ENCODE measurements around the gene LHFPL3.
"Not testable (repeated sequence)": the region's sequence is repeated elsewhere in the genome, so short reads cannot be mapped to it uniquely, and the experiment has no call there.

Gene LHFPL3

DNA sequence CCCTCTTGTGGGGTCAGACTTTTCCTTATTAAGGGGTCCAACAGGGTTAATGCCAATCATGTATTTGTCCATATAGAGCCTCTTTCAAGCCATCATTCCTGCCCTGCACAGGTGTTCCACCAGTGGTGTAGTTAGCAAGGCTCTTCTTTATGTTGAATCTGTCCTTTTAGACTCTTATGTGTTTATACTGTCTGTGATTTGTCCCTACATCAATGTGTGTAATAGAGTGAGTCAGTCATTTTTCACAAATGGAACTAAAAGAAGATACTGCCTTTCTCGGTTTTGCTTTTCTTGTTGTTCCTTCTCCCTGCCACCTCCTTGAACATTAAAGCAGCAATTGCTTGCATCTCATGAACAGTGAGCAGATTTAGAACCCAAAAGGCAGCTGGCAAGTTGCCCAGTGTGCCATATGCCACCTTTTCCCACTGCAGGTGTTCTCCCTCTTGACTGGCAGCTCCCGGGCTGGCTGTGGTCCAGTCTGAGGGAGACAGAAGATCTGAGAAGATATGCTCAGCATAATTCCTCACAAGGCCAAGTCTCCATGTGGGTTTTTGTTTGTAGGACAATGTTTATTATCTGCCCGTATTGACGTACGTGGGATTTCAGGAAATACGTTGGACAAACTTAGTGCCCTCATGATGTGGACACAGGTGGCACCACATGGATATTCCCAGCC is 154.1 kb downstream of the LHFPL3 start:
- DNase-seq (ENCODE audit: low spot score), result no peak

DNA sequence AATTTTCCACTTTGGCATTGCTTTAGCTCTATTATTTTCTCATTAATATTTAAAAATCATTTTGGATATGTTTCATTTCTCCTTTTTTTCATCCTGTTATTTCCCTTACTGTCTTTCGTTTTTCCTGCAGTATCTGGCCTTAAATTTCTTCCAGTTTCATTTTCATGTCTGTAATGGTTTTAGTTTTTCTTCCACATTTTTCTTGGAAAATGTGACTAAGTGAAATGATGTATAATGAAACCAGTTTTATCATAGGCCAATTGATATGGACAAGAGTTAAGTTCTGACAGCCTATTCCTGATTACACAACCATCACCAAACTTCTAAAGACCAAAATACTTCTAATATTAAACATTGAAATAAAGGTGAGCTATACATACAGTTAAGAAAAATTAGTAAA is 158.5 kb downstream of the LHFPL3 start:
- DNase-seq (ENCODE audit: low spot score), result no peak

DNA sequence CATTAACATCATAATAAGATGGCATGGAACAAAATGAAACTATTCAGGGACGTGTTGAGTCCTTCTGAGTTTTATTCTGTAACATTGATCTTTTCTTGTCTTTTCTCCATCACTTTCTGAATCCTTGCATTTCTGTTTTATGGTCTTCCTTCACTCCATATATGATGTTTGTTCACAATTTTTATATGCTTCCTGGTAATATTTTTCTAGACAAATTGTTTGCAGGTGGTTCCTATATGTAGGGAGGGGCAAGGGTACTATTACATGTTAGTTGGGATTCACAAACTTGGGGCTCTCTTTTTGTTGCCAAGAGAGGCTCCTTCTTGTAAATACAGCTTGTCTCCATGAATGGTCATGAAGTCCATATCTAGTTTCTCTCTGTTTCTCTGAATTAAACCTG is 159.2 kb downstream of the LHFPL3 start:
- no peak for DNase-seq (ENCODE audit: low spot score)

DNA sequence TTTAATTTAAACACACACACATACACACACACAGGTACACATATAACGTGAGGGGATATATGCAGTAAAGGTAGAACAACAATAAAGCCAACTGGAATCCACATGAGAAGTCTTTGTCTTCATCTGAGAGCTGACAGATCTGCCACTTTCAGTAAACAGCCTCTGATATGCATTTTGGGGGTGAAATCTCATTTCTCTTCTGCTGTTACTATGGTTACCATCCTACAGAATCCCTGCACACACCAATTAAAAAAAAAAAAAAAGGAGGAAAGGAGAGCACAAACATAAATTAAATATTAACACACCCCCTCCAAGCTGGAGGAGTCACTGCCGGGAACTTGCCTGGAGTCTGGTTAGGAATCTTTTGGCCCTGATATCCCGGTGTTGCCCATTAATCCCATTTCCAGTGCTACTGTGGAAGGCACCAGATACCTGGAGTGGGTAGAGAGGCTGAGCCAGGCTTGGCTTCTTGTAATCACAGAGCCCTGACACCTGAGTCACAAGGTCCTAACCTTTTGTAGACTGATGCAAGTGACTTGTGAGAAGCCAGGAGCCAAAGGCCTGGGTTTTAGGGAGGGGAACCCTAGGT is 169.1 kb downstream of the LHFPL3 start:
- no peak for DNase-seq (ENCODE audit: low spot score)

DNA sequence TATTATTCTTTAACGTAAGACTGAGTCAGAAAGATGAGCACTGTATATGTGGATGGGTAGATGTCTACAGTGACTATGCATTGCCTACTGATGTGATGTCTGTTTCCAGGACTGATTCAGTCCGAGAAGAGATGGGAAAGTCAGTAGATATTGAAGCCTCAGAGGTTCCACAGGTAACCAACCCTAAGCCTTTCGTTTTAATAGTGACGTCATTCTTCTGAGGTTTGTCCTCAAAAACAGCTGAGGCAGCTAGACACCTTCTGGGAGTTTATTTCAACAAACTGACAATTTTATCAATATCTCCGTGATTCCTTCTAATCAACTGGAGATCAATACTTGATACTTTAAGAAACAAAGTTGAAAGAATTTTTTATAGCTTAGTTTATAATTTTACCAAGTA is 171.6 kb downstream of the LHFPL3 start:
- no peak for DNase-seq (ENCODE audit: low spot score)

DNA sequence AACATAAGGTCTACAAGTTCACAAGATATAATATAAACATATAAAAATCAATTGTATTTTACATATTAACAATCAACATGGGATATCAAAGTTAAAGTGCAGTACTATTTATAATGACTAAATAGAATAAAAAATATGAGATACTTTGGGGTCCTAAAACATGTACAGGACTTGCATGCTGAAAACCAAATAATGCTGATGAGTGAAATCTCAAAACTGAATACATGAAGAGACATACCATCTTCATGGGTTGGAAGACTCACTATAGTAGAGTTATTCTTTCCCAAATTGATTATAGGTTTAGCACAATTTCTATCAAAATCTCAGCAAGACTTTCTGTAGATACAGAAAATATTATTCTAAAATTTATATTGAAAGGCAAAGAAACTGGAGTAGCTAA is 181.5 kb downstream of the LHFPL3 start:
- DNase-seq (ENCODE audit: low spot score), result no peak

DNA sequence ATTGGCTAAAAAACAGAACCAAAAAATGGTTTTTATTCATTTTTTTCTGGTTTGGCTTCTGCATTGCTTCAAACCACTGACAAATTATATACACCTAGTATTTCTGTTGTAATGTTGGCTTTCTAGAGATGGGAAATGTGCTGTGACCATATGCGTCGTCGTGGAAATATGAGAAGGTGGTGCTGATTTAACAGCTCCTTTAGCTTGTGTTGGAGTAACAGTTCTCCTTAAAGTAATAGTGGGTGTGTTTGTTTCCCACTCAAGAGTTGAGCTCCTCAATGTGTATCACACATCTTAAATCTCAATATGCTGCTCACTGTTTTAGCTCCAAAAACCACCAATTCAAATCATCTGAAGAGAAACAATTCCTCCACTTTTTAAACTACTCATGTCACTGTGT is 196.4 kb downstream of the LHFPL3 start:
- DNase-seq (ENCODE audit: low spot score), result no peak

DNA sequence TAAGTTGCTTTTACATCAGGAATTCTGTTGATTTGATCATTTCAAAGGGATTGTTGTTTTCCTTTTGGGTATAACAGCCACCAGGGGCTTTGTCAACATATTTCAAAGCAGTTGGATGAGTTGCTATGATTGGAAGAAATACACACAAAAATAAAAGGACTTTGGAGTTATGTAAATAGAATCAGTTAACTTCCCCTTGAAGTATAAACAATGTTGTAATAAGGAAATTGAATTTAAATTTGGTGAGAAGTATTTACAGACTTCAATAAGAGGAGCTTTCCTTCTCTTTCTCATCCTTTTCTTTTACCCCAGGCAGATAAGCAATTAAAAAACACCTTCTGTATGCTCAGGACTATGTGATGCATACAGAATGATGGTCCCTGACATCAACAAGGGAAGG is 199.7 kb downstream of the LHFPL3 start:
- DNase-seq (ENCODE audit: low spot score), result no peak

DNA sequence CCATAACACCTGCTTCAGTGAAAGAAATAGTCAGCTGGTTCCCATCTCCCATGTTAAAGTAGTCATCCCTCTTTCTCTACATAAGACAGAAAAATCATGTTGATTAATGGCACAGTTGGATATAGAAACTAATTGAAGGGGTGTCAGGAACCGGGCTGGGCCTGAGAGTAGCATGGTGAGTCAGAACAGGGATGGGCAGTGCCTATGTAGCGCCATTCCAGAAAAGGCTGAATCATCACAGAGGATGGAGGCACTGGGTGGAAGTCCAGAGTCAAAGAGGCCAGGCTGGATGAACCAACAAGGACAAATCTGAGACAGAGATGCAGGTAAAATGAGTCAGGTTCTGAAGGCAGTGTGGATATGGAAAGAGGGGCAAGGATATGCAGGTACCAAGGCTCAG is 201.2 kb downstream of the LHFPL3 start:
- no peak for DNase-seq (ENCODE audit: low spot score)

DNA sequence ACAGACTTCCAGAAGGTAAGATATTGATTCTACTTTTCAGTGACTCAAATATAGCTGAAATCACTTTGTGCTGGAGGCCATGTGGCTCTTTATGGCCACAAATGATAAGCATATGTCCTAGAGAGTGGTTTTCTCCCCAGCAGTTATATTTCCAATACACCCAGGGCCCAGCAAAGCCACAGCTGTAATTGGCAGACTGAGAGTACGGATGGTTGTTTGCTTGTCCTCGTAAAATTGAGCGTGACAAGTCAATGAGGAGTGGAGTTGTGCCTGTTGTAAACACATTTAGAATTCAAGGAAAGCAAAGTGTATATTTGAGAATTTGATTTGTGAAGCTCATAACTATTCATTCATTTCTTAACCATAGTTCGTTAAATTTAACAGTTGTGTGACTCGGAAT is 201.8 kb downstream of the LHFPL3 start:
- DNase-seq (ENCODE audit: low spot score), result no peak

DNA sequence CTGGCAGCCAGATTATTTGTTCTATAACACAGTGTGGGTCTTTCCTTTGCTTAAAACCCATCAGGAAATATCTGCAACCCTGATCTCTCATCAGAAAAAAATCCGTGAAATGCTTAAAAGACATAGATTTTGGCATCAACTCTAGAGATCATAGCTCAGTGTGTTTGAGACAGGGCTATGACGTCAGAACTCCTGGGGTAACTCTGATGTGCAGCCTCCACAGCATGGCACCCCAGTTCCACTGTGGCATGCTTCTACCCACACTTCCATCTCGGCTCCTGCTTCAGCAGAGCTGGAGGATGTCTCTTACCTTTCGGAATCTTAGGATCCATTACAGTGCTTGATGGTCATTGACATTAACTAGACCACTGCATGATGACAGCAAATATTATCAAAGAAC is 205.7 kb downstream of the LHFPL3 start:
- DNase-seq (ENCODE audit: low spot score), result no peak

DNA sequence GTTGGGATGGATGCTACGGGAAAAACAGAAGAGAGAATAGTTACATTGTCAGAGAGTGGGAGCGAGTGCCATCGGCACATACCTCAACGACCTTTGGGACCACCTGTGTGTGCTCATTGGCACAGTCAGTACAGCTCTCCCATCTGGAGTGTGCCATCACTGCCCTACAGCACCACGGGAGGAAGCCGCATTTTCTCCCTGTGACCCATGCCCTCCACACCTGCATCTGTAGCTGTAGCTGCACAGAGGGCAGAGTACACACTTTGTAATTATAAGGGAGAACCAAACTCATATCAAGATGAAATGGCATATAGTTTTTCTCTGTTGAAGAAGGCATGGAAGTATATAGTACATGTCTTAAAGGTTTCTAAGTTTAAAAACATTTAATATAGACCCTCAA is 207.4 kb downstream of the LHFPL3 start:
- no peak for DNase-seq (ENCODE audit: low spot score)

DNA sequence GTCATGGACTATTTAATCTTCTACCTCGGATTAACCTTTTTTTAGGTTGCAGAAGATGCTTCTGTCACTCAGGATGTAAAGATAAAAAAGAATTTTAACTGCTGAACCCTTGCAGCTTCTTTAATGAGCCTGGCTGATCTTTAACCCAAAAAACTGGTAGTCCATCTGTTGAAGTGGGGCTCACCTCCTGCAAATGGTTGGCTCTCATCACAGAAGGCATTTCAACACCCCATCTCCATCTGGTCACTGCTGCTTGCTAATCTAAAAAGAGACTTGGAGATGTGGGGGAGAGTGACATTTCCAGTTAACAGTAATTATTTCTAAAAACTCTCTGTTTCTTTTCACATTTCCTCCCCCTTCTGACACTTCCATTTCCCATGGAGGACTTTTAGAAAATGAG is 208.6 kb downstream of the LHFPL3 start:
- no peak for DNase-seq (ENCODE audit: low spot score)

DNA sequence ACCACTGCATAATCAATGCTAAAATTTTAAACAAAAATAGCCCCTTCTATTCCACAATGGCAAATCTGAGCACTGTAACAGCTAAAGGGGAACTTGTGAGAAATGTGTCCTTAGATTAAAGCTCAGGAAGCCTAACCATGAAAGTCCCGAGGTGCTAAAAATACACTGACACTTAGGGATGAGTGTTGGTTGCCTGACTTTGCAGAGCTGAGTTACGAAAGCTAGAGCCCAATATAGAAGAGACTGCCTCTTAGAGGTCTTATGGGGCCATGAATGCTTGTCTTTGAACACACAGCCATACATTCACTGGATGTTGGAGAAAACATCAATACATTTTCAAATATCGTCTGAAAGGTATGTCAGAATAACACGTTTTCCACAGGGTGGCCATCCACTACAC is 209.7 kb downstream of the LHFPL3 start:
- DNase-seq (ENCODE audit: low spot score), result no peak

DNA sequence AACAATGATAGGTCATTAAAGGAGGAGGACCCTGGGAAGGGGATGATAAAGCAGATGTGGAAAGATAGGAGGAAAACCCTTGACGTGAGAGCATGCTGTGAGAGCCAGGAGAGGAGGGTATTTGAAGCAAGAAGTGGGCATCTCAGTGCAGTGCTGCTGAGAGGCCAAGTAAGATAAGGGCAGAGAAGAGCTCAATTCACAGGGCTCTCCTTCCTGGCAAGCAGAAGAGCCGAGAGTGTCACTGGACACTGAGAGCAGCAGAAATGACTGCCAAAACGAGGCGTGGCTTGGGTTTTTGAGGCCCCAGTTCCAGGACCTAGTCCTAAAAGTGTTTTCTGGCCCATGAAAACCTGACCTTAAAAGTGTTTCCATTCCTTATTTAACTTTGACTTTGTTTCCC is 213.5 kb downstream of the LHFPL3 start:
- DNase-seq (ENCODE audit: low spot score), result no peak

DNA sequence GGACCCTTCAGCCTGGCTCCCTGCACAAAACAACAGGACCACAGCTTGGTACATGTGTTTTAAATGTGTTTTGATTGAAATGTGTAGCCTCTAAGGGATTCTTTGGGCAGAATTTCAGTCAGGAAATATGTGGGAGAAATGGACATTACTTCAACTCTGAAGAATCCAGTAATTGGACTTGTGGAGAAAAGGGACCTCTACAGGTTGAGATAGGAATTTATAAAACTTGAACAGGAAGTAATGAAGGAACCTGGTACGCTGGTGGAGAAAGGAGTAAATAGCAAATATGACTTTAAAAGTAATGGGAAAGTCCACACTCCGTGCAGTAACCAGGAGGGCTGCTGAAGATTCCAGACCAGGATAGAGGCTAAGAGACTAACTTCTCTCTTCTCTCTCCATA is 220.5 kb downstream of the LHFPL3 start:
- no peak for DNase-seq (ENCODE audit: low spot score)

DNA sequence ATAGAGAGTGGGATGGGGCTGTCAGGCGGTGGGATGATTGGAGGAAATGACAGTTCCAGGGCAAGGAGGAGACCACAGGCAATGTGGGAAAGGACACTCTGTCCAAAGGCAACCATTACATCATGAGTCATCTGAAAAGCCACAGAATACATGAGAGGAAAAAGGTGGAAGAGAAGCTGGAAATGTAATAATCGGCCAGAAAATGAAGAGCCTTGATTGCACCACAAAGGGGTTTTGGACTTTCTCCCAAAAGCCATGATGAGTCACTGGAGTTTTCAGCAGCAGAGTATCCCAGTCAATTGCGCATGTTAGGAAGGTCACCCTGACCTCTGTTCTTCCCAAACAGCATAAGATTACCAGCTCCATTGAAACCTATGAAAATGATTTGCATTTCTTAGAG is 222.0 kb downstream of the LHFPL3 start:
- peak; percentile 9 for DNase-seq (ENCODE audit: low spot score)

DNA sequence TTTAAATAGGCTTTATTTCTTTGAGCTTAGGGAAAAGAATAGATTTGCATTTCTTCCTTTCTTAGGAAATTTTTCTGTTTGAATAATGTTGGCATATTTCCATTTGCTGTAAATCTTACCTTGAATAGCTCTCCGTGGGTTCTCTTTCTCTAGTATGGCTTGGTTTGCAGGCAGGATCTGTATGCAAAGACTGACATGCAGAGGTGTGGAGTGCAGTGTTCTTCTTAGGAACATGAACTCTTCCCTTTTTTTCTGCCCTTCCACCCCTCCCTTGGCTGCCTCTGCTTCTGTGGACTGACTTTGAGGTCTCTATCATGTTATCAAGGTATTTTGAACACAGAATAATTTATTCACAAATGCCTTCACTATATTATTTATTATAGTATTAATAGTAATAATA is 222.8 kb downstream of the LHFPL3 start:
- DNase-seq (ENCODE audit: low spot score), result no peak

DNA sequence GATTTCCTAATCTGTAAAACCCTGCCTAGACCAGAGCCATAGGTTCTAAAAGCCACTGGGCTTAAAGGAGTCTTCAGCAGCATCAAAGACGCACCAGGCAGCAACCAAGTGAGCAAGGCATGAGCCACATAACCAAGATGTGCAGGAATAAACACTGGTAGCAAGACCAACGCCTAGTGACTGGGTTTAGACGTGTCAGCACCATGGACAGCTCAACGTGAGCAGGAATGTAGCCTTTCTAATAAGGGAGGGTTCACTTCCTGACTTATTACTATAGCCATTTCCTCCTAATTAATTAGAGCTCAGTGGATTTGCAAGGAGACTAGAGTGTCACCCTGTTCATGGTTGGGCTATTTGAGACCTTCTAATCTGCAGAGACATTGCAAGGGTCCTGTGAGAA is 223.7 kb downstream of the LHFPL3 start:
- peak; percentile 10 for DNase-seq (ENCODE audit: low spot score)

DNA sequence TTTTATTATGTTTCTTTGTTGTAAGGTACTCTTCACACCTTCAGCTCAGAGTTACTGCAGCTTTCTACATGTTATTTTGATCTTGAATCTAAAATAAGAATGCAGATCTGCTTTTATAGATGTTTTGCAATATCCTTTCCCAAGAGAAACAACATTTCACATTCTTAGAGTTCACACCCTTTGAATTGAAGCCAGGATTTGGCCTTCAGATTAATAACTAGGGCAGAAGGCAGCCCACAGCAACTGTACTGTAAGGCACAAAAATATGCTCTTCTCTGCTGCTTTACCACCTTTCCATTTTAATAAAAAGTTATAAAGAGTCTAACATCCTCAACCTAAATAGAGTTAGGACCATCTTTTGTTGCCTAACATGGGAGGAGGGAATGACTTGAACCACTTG is 224.7 kb downstream of the LHFPL3 start:
- DNase-seq (ENCODE audit: low spot score), result no peak

DNA sequence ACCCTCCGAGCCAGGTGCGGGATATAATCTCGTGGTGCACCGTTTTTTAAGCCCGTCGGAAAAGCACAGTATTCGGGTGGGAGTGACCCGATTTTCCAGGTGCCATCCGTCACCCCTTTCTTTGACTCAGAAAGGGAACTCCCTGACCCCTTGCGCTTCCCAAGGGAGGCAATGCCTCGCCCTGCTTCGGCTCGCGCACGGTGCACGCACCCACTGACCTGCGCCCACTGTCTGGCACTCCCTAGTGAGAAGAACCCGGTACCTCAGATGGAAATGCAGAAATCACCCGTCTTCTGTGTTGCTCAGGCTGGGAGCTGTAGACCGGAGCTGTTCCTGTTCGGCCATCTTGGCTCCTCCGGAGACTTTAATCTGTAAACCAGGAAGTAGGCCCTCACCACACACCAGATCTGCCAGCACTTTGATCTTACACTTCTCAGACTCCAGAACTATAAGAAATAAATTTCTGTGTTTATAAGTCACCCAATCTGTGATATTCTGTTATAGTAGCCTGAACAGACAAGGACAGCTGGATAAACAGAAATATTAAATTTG is 235.0 kb downstream of the LHFPL3 start:
- DNase-seq (ENCODE audit: low spot score), result not testable (repeated sequence)

DNA sequence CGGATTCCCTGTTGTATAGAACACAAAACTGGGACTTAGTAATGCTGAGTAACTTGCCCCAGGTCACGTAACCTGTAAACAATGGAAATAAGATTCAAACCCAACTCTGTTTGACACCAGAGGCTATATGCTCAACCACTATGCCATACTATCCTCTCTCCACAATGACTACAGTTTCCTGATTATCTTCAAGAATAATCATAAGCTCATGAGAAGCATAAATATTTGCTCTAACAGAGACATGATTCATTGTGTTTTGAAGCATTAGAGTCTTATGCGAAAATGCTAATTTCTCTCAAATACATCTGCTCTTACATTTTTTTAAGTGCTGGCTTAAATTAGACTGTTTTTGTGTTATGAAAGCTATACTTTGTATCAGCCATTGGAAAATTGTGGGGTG is 241.3 kb downstream of the LHFPL3 start:
- DNase-seq (ENCODE audit: low spot score), result no peak

DNA sequence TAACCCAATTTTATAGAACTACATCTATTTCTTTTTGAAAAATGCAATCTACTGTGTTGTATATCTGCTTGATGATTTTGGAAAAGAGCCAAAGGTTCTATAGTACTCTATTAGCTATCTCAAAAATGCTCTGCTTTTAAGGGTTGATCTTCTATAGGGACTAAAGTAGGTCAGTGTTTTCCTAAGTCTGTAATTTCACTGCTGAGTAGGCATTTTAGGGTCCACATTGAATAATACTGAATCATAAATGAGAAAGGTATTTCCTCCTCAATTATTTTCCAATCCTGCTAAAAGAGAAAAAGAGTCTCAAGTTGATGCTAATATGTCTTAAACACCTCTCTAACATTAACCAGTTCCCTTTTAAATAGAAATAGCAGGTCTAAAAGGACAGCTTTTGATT is 244.2 kb downstream of the LHFPL3 start:
- no peak for DNase-seq (ENCODE audit: low spot score)

DNA sequence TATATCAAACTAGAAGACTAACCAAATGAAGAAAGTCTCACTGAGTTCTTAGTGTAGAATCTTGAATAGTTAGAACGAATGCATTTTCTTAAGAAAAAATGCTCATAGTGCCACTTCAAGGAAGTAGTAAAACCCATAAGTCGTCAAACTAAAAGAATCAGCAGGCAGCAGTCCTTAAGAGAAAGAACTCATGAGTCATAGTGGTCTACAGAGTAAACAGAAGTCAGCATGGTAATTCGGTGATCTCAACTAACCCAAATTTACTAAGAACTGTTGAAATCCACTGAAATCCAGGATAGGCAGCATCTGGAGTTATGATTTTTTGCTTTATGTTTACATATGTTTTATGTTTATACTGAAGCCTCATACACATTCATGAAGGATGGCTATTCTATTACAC is 256.2 kb downstream of the LHFPL3 start:
- DNase-seq (ENCODE audit: low spot score), result no peak
